ENCODE data around the gene CDHR3.

DNA sequence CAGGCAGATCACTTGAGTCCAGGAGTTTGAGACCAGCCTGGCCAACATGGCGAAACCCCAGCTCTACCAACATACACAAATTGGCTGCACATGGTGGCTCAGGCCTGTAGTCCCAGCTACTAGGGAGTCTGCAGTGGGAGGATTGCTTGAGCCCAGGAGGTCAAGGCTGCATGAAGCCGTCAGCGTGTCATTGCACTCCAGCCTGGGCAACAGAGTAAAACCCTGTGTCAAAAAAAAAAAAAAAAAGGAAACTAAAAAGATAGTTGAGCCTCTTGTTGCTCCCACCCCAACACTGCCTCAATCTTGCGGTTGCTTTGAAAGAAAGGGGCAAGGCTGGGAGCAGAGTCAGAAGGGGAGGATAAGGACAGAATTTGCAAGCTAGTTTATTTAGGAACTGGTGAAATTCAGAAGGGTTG is 79.1 kb downstream of the CDHR3 start:
- no peak for TF ChIP-seq CTCF (conservative IDR thresholded peaks at IDR 0.05)
- no peak for TF ChIP-seq EZH2 (IDR thresholded peaks at IDR 0.05; ENCODE audit: low read depth)
